Endothelial cell of umbilical vein (primary cell): ENCODE measurements around the gene CCDC92B.

Experiments used
- EZH2 ChIP-seq: IDR thresholded peaks from 2 replicates; pipeline ENCODE4 v1.6.1; 2012; ENCODE audit warnings: borderline replicate concordance, low read depth, mild to moderate bottlenecking, moderate library complexity, low read length, inconsistent platforms; ENCODE audit not compliant: severe bottlenecking
- GATA2 ChIP-seq: IDR thresholded peaks from 2 replicates; pipeline ENCODE4 v1.7.0; 2011; ENCODE audit warnings: low read depth, mild to moderate bottlenecking, moderate library complexity, mixed read lengths, low read length; ENCODE audit not compliant: insufficient read length, insufficient read depth
- JUN ChIP-seq: IDR thresholded peaks from 2 replicates; pipeline ENCODE4 v1.6.1; 2011; ENCODE audit warnings: borderline replicate concordance, low read depth; ENCODE audit not compliant: insufficient read length, insufficient read depth
- POLR2A ChIP-seq: IDR thresholded peaks from 2 replicates; pipeline ENCODE4 v1.6.1; 2012; ENCODE audit warnings: low read depth, mild to moderate bottlenecking, control low read depth, low read length
- POLR2AphosphoS5 ChIP-seq: IDR thresholded peaks from 2 replicates; pipeline ENCODE4 v1.6.1; 2012; ENCODE audit warnings: low read depth, mild to moderate bottlenecking, control low read depth, low read length, moderate library complexity; ENCODE audit not compliant: insufficient read depth
- TF ChIP-seq, protein P1 (sequence below), 2 donors: IDR thresholded peaks; 1 replicate in 1 of 2; 2 replicates in 1 of 2; pipeline ENCODE4 v1.5.1; 2011; ENCODE audit warnings: low read length in 2 of 2, mild to moderate bottlenecking in 2 of 2, moderate library complexity in 2 of 2, control low read depth in 1 of 2, inconsistent platforms in 1 of 2, low read depth in 1 of 2; ENCODE audit not compliant: insufficient read depth in 1 of 2; ENCODE audit errors: extremely low read depth in 1 of 2
- TF ChIP-seq, protein P2 (sequence below): IDR thresholded peaks from 2 replicates; pipeline ENCODE4 v1.6.1; 2011; ENCODE audit not compliant: insufficient read depth, insufficient read length

DNA sequence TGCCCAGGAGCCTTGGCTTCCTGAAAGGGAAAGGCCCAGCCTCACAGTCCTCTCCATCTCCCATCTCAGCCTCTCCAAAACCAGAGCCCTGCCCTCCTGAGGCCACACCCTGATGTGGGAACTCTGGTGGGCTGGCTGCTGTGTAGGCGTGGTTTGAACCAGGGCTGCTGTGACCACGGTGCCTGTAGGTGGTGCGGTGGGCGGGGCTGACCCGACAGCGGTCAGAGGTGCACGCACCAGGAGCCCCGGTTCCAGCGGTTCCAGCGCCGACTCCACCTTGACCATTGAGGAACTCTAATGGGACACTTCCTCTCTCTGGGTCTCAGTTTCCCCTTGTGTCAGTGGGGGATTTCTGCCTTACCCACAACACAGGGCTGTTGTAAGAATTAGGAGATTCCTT, 49.2 kb upstream of the CCDC92B start:
- no peak for TF ChIP-seq POLR2A
- TF ChIP-seq EZH2 = no peak
- TF ChIP-seq, protein P1, sequence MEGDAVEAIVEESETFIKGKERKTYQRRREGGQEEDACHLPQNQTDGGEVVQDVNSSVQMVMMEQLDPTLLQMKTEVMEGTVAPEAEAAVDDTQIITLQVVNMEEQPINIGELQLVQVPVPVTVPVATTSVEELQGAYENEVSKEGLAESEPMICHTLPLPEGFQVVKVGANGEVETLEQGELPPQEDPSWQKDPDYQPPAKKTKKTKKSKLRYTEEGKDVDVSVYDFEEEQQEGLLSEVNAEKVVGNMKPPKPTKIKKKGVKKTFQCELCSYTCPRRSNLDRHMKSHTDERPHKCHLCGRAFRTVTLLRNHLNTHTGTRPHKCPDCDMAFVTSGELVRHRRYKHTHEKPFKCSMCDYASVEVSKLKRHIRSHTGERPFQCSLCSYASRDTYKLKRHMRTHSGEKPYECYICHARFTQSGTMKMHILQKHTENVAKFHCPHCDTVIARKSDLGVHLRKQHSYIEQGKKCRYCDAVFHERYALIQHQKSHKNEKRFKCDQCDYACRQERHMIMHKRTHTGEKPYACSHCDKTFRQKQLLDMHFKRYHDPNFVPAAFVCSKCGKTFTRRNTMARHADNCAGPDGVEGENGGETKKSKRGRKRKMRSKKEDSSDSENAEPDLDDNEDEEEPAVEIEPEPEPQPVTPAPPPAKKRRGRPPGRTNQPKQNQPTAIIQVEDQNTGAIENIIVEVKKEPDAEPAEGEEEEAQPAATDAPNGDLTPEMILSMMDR (IDR thresholded peaks at IDR 0.05; ENCODE audit: extremely low read depth in 1 of 2, insufficient read depth in 1 of 2, low read depth in 1 of 2, low read length in 2 of 2) = no peak
- no peak for TF ChIP-seq JUN
- no peak for TF ChIP-seq GATA2
- TF ChIP-seq, protein P2, sequence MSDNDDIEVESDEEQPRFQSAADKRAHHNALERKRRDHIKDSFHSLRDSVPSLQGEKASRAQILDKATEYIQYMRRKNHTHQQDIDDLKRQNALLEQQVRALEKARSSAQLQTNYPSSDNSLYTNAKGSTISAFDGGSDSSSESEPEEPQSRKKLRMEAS = no peak
- TF ChIP-seq POLR2AphosphoS5 = no peak
